GM04504 (cell line): ENCODE data around the gene ATG101.
"Not testable (repeated sequence)": the region's sequence is repeated elsewhere in the genome, so short reads cannot be mapped to it uniquely, and the experiment has no call there.

Source experiments
- DNase-seq: peaks from one replicate; pipeline ENCODE4 v3.0.0-alpha.2; 2012; ENCODE audit warnings: low read depth

The ATG101 gene

DNA sequence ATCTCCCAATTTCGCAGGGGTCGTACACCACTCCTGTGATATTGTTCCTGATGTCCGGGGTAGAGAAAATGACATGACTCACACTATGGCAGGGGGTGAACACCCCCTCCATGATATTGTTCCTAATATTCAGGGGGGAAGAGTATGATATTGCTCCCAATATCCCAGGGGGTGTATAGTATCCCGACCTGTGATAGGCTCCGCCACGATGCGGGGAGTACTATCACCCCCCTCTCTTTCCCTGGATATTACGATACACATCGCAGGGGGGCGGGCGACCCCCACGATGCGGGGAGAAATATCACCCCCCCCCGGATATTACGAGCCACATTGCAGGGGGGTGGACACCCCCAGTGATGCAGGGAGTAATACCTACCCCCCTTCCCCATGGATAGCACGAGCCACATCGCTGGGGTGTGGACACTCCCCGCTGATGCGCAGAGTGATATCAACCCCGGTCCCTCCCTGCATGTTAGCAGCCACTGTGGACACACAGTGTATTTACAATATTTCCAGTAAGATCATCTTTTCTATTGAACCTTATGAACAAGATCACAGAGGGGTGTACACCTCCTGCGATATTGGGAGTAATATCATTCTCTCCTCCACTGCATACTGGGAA lies 27.4 kb downstream of the ATG101 start:
- no peak for DNase-seq

DNA sequence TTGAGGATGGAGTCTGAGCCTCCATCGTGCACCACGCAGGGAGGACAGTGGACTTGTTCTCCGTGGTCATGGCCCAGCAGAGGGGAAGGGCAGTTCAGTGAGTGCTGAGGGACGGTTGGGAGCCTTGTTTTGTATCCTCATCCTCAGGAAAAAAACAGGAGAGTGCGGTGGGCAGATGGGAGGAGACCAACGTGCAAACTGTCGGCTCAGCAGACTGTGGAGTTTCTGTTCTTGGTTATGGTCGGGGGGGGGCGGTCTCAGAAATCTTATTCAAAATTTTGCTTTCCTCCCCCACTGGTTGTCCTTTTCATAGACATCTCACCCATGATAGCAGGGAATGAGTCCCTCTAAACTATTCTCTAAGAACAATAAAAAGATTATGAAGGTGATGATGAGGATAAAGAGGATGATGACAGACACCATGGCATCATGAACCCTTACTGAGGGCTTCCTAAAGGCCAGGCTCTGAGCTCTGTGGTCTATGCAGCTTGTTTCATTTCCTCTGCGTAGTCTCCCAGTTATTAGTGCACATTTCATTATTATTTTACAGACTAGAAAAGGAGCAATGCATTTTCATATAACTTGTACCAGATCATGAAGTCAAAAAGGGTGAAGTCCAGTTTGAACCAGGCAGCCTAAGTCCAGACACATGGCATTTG lies 34.8 kb downstream of the ATG101 start:
- DNase-seq: not testable (repeated sequence)

DNA sequence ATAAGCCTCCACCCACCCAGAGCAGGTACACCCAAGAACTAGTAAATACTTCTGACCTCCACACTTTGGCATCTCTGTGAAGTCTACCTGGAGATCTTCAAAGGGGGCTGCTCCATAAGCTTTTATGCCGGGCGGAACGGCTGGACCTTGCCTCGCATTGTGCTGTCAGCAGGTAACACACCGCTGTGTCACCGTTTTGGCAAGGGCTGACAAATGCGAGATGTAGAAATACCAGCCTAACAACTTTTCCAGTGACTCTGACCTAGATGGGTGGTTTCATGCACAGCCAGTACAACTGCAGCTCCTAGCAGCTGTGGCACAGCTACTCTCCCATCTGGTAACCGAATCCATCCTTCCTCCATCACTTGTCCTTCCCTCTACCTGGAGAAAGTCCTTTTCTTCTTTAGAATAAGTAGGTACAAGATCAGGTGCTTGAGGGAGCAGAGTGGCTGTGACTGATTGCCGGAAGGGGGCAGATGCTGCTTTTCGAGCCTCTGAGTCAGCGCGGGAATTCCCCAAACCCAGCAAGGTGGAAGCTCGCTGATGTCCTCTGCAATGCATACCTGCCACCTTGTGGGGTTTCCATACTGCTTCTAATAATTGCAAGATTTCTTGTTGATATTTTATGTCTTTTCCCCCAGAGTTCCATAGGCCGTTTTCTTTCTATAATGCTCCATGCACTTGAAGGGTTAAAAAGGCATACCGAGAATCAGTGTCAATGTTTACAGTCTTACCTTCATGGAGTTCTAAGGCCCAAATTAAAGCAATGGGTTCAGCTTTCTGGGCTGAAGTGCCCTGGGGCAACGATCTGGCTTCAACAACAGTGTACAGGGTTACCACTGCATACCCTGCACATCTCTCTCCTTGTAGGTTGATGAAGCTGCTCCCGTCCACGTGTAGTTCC lies 46.7 kb downstream of the ATG101 start:
- DNase-seq: not testable (repeated sequence)

DNA sequence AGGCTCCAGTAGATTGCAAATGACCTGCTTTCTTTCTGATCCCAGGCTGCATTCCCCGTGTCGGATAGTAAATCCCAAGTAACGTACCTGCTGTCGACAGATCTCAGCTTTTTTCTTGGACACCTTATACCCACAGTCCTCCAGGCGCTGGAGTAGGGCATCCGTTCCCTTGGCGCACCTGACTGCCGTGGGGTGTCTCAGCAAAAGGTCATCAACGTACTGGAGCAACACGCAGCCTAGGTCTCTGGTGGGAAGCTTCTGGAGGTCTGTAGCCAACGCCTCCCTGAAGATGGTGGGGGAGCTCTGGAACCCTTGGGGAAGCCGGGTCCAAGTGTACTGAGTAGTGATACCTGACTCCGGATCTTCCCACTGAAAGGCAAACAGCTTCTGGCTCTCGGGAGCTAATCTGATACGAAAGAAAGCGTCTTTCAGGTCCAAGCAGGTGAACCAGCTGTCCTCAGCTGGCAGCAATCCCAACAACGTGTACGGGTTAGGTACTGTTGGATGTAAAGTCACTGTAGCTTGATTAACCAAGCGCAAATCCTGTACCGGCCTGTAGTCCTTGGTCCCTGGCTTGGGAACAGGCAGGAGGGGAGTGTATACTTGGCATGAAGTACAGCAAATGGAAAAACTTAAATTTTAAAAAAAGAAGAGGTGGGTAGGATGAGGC lies 48.2 kb downstream of the ATG101 start:
- DNase-seq: not testable (repeated sequence)

DNA sequence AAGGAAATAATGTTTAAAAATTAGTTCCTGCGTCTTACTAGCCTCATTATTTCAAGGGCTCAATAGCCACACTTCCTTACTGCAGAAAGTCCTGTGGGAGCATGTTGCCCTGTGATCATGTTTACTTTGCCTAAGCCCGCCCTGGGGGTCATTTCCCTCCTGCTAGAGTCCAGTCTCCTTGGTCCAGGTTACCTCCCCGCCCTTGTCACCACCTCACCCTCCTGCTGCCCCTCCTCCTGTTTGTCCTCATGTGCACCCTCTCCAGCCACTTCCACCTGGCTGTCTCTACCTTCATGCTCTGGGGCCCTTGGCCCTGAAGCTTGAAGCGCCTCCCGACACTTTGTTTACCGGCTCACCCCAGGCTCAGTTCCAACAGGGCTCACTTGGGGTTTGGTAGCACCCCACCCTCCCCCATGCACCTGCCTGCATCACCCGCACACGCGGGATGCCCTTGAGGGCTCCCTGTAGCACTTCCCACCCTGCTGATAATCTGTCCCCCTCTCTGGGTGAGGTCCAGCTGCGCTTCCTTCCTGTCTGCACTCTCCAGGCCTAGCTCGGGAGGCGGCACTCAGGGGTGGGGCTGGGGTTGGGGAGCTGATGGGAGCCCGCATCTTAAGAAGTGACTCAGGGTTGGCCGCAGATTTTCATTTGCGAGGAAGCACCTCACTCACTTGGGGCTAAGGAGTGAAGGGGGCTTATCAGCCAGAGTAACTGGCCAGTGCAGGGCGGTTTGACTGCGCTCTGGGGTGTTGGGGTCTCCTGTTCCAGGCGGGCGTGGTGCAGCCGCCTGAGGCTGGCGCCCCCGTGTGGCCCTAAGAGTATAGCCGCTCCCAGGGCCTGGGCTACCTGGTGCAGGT lies 49.8 kb downstream of the ATG101 start:
- DNase-seq: no peak

DNA sequence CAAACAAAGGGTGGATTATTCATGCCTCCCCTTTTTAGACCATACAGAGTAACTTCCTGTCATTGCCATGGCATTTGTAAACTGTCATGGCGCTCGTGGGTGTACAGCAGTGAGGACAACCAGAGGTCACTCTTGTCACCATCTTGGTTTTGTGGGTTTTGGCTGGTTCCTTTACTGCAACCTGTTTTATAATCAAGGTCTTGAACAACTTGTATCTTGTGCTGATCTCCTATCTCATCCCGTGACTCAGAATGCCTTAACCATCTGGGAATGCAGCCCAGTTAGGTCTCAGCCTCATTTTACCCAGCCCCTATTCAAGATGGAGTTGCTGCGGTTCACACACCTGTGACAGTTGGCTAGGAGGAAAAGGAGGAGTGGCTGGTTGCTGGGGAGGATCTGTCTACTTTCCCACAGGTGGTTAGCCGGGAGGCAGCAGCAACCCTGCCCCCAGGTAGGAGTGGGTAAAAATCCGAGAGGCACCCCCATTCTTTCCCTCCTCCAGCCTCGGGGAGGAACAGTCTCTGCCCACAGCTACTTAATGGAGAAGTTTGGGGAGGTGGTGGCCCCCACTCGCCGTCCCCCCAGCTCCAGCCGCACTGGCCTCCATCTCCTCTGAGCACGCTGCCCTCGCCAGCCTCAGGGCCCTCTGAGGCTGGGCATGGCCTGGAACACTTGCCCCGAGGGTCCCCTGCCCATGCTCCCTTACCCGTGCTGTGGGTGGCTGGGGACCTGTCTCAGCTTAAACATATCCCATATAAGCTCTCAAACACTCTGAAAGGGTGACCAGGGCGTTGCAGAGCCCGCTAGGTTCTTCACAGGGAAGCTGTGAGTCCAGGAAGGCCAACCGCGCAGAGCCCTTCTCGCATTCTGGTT lies 51.4 kb downstream of the ATG101 start:
- DNase-seq: no peak

DNA sequence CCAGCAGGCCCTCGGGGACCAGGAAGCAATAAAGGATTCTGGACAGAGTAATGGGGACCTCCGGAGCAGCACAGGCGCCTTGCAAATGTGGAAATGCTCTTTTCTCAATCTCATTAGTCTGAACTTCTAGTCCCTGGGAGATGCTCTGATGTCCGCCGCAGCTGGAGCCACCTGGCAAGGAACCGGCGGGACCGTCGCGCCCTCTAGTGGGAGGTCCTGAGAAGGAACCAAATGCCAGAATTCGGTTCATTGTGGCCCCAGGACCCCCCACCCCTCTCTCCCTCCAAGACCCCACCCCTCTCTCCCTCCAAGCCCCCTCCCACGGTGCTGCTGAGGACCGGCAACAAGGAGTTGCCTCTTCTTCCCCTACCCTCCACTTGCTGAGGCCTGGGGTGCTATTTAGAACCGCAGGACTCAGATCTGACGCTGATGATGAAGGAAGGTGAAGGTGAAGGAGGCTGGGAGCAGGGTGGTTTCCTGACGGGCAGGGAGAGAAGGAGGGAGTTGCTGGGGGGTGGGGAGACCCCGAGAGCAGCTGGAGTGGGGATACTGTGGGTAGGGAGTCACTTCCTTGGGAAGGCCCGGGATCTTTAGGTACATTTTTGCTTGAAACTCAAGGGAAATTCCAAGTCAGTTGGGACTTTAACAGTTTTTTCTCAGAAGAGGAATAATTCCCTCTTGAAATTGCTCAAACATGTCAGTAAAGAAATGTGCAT lies 52.2 kb downstream of the ATG101 start:
- no peak for DNase-seq

DNA sequence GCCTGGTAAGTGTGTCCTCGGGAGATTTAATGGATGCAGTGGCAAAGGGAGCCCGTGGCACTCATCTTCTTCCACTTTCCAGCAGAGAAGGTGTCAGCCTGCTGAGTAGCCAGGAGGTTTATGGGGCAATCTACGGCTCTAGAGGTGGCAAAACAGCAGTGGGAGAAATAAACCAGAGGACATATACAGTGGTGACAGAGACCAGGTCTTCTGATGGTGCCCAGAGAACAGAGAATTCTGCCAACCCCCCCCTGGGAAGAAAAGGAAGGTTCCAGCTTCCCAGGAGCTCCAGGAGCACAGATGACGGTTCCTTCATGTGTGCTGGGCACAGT lies 52.7 kb downstream of the ATG101 start:
- DNase-seq: no peak

DNA sequence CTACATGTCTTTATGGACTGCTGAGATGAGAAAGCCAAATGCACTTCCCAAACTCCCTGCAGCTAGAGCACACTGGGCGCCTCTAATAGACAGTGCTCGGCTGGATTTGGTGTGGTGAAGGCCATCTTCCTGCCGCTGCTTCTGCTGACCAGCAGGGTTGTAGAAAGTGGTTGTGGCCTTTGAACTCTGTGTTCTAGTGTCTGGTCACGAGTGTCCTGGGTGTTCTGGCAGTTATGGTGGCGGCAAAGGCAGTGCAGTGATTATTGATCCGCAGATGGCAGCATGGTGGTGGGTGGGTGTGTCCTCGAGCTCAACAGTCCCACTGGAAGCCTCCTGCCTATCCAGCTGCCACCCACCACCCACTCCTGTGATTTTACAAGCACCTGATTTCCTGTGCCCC lies 53.1 kb downstream of the ATG101 start:
- DNase-seq: no peak

DNA sequence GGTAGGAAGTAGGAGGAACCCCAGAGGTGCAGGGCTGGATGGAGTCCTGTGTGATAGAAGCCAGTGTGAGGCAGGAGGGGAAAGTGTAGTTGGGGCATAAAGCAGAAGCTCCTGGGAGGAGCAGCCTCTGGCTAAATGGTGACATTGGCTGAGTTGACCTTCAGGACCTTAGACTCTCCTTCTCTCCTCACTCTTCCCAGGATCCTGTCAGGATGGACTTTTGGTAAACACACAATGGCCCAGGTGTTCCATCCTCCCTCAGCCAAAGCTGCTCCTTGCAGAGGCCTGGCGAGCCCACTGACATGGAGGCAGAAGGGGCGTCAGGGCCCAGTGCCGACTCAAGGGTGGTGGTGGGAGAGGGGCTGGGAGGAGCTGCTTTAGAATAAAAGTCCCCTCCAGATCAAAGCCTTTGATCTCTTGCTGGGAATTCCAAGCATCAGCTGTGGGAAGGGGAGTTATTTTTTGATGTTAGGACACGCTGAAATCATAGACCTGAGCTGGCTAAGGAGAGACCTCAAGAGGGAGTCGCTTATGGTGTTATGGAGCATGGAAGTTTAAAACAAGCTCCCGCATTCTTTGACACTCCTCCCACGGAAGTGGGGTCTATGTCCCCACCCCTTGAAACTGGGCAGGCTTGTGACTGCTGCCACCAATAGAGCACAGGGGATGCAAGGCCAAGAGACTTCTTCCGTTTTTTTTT lies 53.9 kb downstream of the ATG101 start:
- no peak for DNase-seq

DNA sequence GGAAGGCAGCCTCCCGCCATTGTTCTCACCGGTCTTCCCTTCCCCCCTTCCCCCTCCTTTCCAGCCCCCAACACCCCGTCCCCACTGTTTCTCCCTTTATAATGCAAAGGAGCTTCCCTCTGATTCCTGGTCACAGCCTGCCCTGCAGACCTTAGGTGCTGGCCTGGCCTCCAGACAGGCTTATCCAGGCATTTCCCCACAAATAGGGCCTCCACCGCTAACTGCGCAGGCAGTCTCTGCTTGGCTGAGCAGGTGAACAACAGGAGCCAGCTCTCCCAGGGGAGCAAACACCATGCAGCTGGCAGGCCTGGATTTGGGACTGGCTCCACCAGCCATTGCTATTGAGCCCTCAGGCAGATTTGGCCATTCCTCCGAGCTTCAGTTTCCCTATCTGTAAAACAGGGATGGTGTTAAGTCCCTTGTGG lies 55.7 kb downstream of the ATG101 start:
- no peak for DNase-seq

DNA sequence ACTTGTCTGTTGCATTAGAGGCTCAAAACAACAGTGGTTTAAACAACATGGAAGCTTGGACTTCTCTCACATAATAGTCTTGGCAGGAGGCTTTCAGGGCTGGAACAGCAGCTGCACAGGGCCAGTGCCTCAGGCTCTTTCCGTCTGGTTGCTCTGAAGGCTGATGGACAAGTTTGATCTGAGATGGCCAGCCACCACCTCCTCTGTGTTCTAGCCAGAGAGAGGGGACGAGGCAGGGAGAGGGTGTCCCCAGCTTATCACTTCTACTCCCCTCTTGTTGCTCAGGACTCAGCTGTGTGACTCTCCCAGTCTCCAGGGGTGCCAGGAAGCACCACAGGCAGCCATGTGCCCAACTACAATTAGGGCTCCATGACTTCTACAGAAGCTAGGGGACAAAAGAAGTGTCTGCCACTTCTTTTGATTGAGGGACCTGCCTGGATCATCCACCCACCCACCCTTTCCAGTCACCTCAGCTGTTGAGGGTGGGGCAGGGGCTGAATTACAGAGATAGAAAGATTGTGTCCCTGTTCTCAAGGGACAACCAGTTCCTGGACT lies 56.3 kb downstream of the ATG101 start:
- no peak for DNase-seq
